GOT3 (cell line): ENCODE data around the gene NCOA7.
"Not testable (repeated sequence)": the region's sequence is repeated elsewhere in the genome, so short reads cannot be mapped to it uniquely, and the experiment has no call there.

Experiments used
- DNase-seq: peaks from one replicate; lab custom pipeline; 2025; ENCODE audit warnings: mixed read lengths; lab: John Stamatoyannopoulos, UW

NCOA7 gene

DNA sequence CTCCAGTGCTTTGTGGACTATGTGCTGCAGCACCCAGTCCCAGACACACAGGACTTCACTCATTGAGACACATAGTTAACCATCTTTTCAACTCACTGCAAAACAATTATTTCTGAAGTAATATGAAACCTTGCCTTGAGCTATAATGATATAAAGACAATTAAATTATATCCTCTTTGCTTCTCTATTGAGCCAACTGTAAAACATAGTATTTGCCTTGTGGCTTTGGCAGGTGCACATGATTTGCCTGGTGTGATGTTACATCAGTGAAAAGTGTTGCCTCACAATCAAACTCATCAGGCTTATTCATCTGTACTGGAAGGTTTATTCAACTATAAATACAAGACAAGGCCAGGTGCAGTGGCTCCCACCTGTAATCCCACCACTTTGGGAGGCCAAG is 80.6 kb downstream of the NCOA7 start:
- no peak for DNase-seq

DNA sequence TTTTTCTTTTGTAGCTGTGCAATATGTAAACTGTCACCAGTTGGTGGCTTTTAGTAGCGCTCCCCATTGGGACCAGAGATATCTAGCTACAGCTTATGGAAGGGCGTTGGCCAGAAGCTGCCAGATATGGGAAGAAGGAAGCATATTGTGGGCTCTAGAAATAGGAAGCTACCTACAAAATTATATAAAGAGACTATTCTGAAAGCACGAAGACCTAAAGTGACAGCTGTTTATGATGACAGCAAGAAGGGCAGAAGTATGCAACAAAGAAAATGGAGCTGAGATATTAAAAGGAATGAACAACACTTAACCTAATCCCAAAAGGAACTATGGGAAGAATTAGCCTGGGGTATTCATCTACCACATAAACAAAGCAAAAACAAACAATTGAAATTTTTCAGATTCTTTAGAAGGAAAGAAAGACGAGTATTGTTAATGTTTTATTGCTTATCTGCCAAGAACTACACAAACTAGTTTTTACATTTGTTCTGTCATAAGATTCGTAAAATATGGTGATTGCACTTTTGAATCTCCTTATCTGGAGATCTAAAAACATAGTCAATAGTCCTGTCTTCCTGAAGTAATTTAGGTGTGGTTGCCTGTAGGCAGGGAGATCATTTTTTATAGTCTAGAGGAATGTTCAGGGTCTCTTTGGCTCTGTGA is 81.6 kb downstream of the NCOA7 start:
- no peak for DNase-seq

DNA sequence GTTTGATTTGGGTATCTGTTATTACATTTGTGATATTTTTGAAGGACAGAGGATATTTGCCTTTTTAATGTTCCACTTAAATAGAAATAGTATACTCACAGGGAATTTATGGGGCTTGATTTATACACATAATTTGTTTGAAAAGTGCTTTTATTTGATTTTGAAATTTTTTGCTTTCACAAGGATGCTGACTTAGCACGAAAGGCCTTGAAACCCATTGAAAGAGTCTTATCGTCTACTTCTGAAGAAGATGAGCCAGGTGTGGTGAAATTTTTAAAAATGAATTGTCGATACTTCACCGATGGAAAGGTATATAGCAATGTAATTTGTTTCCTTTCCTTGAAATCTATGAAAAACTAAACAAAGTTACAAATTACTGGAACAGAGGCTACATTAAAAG is 91.5 kb downstream of the NCOA7 start:
- DNase-seq, result no peak

DNA sequence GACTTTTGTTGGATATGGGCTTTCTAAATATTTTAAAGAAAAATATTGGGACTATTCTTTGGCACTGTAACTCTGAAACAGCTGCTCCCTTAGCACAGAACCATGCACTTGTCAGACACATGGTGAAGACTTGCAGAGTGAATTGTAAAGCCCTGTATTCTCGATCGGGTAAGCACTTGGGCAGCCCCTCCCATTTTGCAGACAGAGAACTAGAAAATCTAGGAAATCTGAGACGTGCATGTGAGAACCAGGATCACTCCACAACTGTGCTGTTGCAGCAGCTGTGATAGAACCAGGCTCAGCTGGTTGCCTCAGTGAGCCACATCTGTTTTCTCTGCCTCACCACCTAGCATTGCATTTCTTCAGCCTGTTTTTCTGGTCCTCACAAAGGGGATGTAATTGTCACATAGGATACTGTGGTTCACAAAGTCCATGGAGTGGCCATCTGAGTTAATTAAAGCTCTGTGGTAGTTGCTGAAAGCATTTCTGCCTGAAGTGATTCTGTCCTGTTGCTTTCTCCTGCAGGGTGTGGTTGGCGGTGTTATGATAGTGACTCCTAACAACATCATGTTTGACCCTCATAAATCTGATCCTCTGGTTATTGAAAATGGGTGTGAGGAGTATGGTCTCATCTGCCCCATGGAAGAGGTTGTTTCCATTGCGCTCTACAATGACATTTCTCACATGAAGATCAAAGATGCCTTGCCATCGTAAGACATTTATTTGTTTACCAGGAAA is 94.0 kb downstream of the NCOA7 start:
- DNase-seq, result no peak

- no peak for DNase-seq
Measured at GRCh38 chr6:125886021-125886420, 95.3 kb downstream of the NCOA7 start.

- no peak for DNase-seq
Measured at GRCh38 chr6:125886914-125887313, 96.2 kb downstream of the NCOA7 start.

- DNase-seq, result no peak
Measured at GRCh38 chr6:125887372-125887771, 96.6 kb downstream of the NCOA7 start.

- no peak for DNase-seq
Measured at GRCh38 chr6:125888989-125889656, 98.4 kb downstream of the NCOA7 start.

DNA sequence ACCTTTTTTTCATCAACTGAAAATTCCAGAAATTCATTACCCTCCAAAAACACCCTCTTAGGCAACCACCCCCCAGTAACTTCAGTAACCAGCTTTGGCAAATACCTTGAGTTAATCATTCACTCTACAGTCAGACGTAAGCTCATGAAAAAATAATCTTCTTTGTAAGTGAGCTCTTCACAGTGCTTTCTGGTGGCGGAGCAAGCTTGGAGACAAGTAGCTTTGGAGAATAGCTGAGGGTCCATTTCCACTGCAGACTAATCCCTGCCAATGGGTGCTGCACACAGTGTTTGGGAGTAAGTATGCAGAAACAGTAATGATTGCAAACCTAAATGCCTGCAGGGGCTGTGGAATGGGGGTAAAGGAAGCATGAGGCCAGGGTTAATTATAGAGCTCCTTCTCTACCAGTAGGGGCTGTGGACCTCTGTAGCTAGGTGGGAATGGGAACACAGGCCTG is 109.0 kb downstream of the NCOA7 start:
- DNase-seq, result no peak

GRCh38 chr6:125904871-125905270 is 114.1 kb downstream of the NCOA7 start:
- no peak for DNase-seq

- DNase-seq, result no peak
Measured at GRCh38 chr6:125906158-125906998, 115.6 kb downstream of the NCOA7 start.

DNA sequence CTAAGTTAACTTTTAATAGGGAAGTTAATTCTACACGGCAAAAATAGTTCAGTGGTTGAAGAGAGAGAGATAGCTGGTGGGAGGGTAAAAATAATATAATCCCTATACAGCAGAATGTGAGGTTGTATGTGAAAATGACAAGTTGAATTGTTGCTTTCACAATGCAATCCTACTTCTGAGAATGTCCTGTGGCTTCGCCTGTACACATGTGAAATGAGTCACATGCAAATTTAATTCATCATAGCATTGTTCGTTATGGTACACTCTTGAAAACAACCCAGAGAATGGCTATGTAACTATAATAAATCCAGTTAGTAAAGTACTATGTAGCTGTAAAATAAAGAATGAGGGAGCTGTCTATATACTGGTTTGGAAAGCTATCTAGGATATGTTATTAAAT is 119.8 kb downstream of the NCOA7 start:
- DNase-seq, result no peak

DNA sequence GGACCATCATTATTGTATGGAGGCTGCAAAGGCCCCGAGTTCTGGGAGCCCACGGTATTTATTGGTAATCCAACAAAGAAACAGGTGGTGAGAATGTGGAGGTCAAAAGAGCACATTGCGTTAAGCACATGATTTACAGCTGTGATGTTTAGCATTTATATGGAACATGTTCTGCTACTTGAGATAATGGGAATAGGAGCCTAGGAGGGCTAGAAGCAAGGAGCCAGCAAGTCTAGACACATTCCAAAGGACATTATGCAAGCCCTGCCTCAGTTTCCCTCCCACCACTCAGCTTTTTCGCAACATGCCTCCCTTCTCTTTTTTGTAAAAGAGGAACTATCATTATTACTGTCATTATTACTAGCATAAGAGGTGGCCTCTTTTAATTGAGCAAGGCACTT is 120.3 kb downstream of the NCOA7 start:
- DNase-seq, result not testable (repeated sequence)

GRCh38 chr6:125912430-125912829 is 121.7 kb downstream of the NCOA7 start:
- DNase-seq, result not testable (repeated sequence)

- DNase-seq, result no peak
Measured at GRCh38 chr6:125913145-125913544, 122.4 kb downstream of the NCOA7 start.

GRCh38 chr6:125913864-125914351 is 123.1 kb downstream of the NCOA7 start:
- DNase-seq, result no peak

- no peak for DNase-seq
Measured at GRCh38 chr6:125918230-125918629, 127.5 kb downstream of the NCOA7 start.

- no peak for DNase-seq
Measured at GRCh38 chr6:125918681-125919566, 128.2 kb downstream of the NCOA7 start.

DNA sequence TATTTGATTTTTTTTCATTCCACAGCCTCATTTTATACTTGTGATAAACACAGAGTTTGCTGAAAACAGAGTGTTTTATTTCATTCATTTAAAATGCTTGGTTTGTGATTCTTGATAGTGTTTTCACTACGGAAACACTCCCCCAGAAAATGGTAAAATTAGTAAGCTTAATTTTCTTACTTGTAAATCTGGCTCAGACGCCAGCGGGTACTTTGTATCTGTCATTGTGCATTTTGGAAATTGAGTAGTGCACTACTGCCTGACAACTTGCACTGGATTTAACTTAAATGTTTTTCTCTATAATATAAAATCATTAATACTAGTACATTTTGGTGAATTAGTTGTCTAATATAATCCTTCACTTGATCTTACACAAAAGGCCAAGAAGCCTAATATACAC is 128.9 kb downstream of the NCOA7 start:
- no peak for DNase-seq

GRCh38 chr6:125922322-125922860 is 131.6 kb downstream of the NCOA7 start:
- DNase-seq, result no peak
